PFSK-1 (cell line): ENCODE results near the gene NCEH1.

Experiments
- POLR2AphosphoS5 ChIP-seq: IDR thresholded peaks from 2 replicates; pipeline ENCODE4 v1.6.1; 2012; ENCODE audit warnings: low read depth, mild to moderate bottlenecking, control low read depth, low read length, moderate library complexity
- REST ChIP-seq, 2 experiments: IDR thresholded peaks; 2 replicates each; pipeline versions ENCODE4 v1.6.1 to v1.8.0; 2011 to 2012; ENCODE audit warnings: low read depth in 2 of 2, low read length in 2 of 2, control low read depth in 1 of 2, inconsistent platforms in 1 of 2, mild to moderate bottlenecking in 1 of 2, moderate library complexity in 1 of 2; ENCODE audit not compliant: insufficient read depth in 1 of 2
- SIN3A ChIP-seq: IDR thresholded peaks from 2 replicates; pipeline ENCODE4 v1.6.1; 2012; ENCODE audit warnings: mild to moderate bottlenecking, low read length, moderate library complexity, borderline replicate concordance; ENCODE audit not compliant: insufficient read depth

- no peak for TF ChIP-seq POLR2AphosphoS5
- no peak for TF ChIP-seq REST (IDR thresholded peaks at IDR 0.05; ENCODE audit: insufficient read depth in 1 of 2, low read depth in 2 of 2, low read length in 2 of 2)
- no peak for TF ChIP-seq SIN3A
These were observed 88.7 kb downstream of the NCEH1 start for GRCh38 chr3:172622156-172622555.
